HCT116 (cell line): ENCODE results near the gene PDXK. TPM values are rescaled to one million over a fixed set of nuclear protein-coding genes. Genes with fewer than 3 reads are reported as not detected.

Experiments used
- ATAC-seq: fragments of 200-7000 bp; cut with Tn5 transposase; 2 replicates; pipeline ENCODE4 v1.9.1; 2020; ENCODE audit warnings: mild to moderate bottlenecking, moderate library complexity
- BruUV-seq: library from RNA; stranded (reverse); fragments of 400-500 nt; replicated peaks from 2 replicates; lab custom pipeline; 2021; lab: Mats Ljungman, UMichigan
- CTCF ChIA-PET: fragments of 300-600 bp; sonication (Branson Sonifier 250); formaldehyde crosslinking; loops from one replicate; lab custom pipeline; 2021; ENCODE audit warnings: antibody characterized with exemption; lab: Charles Lee
- POLR2A ChIA-PET: fragments of 300-600, 350-600 bp; sonication (Branson Sonifier 250); formaldehyde crosslinking; loops from one replicate; lab custom pipeline; 2021; ENCODE audit warnings: antibody characterized with exemption; lab: Charles Lee
- RAD21 ChIA-PET, 2 experiments: fragments of 300-600 bp; sonication (Branson Sonifier 250); formaldehyde crosslinking; loops; one replicate each; lab custom pipeline; 2023; ENCODE audit warnings: low total read pairs in 2 of 2; ENCODE audit not compliant: uncharacterized antibody in 2 of 2, unreplicated experiment in 2 of 2, low non-redundant PET in 1 of 2; lab: Charles Lee
- DNase-seq: peaks from one replicate; pipeline ENCODE4 v3.0.0-alpha.2; 2010; ENCODE audit warnings: low read depth, low spot score
- H2AFZ ChIP-seq: fragments of 200-600 bp; shearing (Covaris generic), sonication (generic); 2 replicates; pipeline ENCODE4 v1.6.1; 2017; ENCODE audit warnings: low read depth, mixed run types, mixed read lengths, antibody characterized with exemption, low read length; ENCODE audit not compliant: poor library complexity, severe bottlenecking
- H3K27ac ChIP-seq: 2 replicates; pipeline ENCODE4 v1.5.1; 2012; ENCODE audit warnings: low read depth, low read length
- H3K27me3 ChIP-seq: fragments of 200-600 bp; sonication (generic); 2 replicates; pipeline ENCODE4 v1.6.1; 2016; ENCODE audit warnings: mixed run types, low read length, mixed read lengths; ENCODE audit not compliant: insufficient read depth
- H3K36me3 ChIP-seq, 2 experiments: fragments of 200-500 bp in 1 of 2; fragments of 200-600 bp in 1 of 2; sonication (Bioruptor generic) in 1 of 2; sonication (generic) in 1 of 2; 2 replicates each; pipeline versions ENCODE4 v1.5.1 to v1.6.1; 2014 to 2016; ENCODE audit warnings: low read length in 2 of 2, inconsistent platforms in 1 of 2, mixed read lengths in 1 of 2, mixed run types in 1 of 2; ENCODE audit not compliant: insufficient read depth in 2 of 2, control insufficient read depth in 1 of 2
- H3K4me1 ChIP-seq, 2 experiments: fragments of 200-600 bp in 1 of 2; sonication (generic) in 1 of 2; 2 replicates each; pipeline versions ENCODE4 v1.5.1 to v1.6.1; 2012 to 2017; ENCODE audit warnings: low read length in 2 of 2, inconsistent platforms in 1 of 2, mild to moderate bottlenecking in 1 of 2, mixed read lengths in 1 of 2, mixed run types in 1 of 2, moderate library complexity in 1 of 2; ENCODE audit not compliant: insufficient read depth in 2 of 2, control insufficient read depth in 1 of 2
- H3K4me2 ChIP-seq: fragments of 200-600 bp; sonication (generic); 2 replicates; pipeline ENCODE4 v1.6.1; 2017; ENCODE audit warnings: mixed run types, low read length, mixed read lengths
- H3K4me3 ChIP-seq, 2 experiments: fragments of 200-600 bp in 1 of 2; sonication (generic) in 1 of 2; replicated peaks in 1 of 2; 2 replicates each; pipeline ENCODE4 v1.5.1; 2011 to 2016; ENCODE audit warnings: low read length in 2 of 2, control low read depth in 1 of 2, low read depth in 1 of 2, mild to moderate bottlenecking in 1 of 2, mixed read lengths in 1 of 2, mixed run types in 1 of 2
- H3K79me2 ChIP-seq: fragments of 200-600 bp; sonication (generic); 2 replicates; pipeline ENCODE4 v1.6.1; 2017; ENCODE audit warnings: mild to moderate bottlenecking, mixed run types, low read length, moderate library complexity, mixed read lengths; ENCODE audit not compliant: insufficient read depth
- H3K9ac ChIP-seq: fragments of 200-600 bp; sonication (generic); 2 replicates; pipeline ENCODE4 v1.6.1; 2016; ENCODE audit warnings: low read length, mixed read lengths
- H3K9me2 ChIP-seq: fragments of 200-600 bp; sonication (generic), shearing (Covaris generic); 2 replicates; pipeline ENCODE4 v1.6.1; 2017; ENCODE audit warnings: mixed run types, mild to moderate bottlenecking, moderate library complexity; ENCODE audit not compliant: insufficient read depth
- H3K9me3 ChIP-seq, 2 experiments: fragments of 200-500 bp in 1 of 2; fragments of 200-600 bp in 1 of 2; sonication (Bioruptor generic) in 1 of 2; sonication (generic) in 1 of 2; 2 replicates each; pipeline ENCODE4 v1.6.1; 2014 to 2017; ENCODE audit warnings: low read length in 2 of 2, mixed read lengths in 2 of 2, inconsistent platforms in 1 of 2, low read depth in 1 of 2, mild to moderate bottlenecking in 1 of 2, mixed run types in 1 of 2, moderate library complexity in 1 of 2; ENCODE audit not compliant: control insufficient read depth in 1 of 2, insufficient read depth in 1 of 2
- H4K20me1 ChIP-seq: fragments of 200-600 bp; sonication (generic), shearing (Covaris generic); 2 replicates; pipeline ENCODE4 v1.6.1; 2017; ENCODE audit warnings: mixed run types, mild to moderate bottlenecking, moderate library complexity; ENCODE audit not compliant: insufficient read depth
- CBX3 ChIP-seq: IDR thresholded peaks from 2 replicates; pipeline ENCODE4 v1.6.1; 2012; ENCODE audit warnings: low read depth
- CEBPB ChIP-seq: IDR thresholded peaks from 2 replicates; pipeline ENCODE4 v1.6.1; 2012; ENCODE audit warnings: low read depth
- CTCF ChIP-seq, 3 experiments: fragments of 200-600 bp in 1 of 3; sonication (generic) in 1 of 3; IDR thresholded peaks in 2 of 3; conservative IDR thresholded peaks in 1 of 3; 2 replicates each; pipeline ENCODE4 v1.5.1; 2012 to 2017; ENCODE audit warnings: low read depth in 2 of 3, low read length in 2 of 3, antibody characterized with exemption in 1 of 3, borderline replicate concordance in 1 of 3, control low read depth in 1 of 3, mild to moderate bottlenecking in 1 of 3, mixed read lengths in 1 of 3, mixed run types in 1 of 3, moderate library complexity in 1 of 3; ENCODE audit not compliant: insufficient read depth in 1 of 3
- EGR1 ChIP-seq: IDR thresholded peaks from 2 replicates; pipeline ENCODE4 v1.6.1; 2012; ENCODE audit warnings: low read depth
- ELF1 ChIP-seq: IDR thresholded peaks from 2 replicates; pipeline ENCODE4 v1.6.1; 2012; ENCODE audit warnings: low read depth, borderline replicate concordance
- EZH2 ChIP-seq: fragments of 200-600 bp; sonication (generic); IDR thresholded peaks from 2 replicates; pipeline ENCODE4 v1.6.1; 2017; ENCODE audit warnings: antibody characterized with exemption, mixed run types
- EZH2phosphoT487 ChIP-seq: fragments of 200-600 bp; IDR thresholded peaks from 2 replicates; pipeline ENCODE4 v1.6.1; 2018; ENCODE audit warnings: antibody characterized with exemption, borderline replicate concordance
- JUND ChIP-seq: IDR thresholded peaks from 2 replicates; pipeline ENCODE4 v1.6.1; 2012
- POLR2AphosphoS5 ChIP-seq: IDR thresholded peaks from 2 replicates; pipeline ENCODE4 v1.6.1; 2011; ENCODE audit warnings: mild to moderate bottlenecking, low read depth, low read length, moderate library complexity
- RAD21 ChIP-seq: IDR thresholded peaks from 2 replicates; pipeline ENCODE4 v1.6.1; 2012; ENCODE audit warnings: low read depth, mild to moderate bottlenecking
- REST ChIP-seq: IDR thresholded peaks from 2 replicates; pipeline ENCODE4 v1.6.1; 2012; ENCODE audit warnings: low read depth
- SIN3A ChIP-seq: IDR thresholded peaks from 2 replicates; pipeline ENCODE4 v1.6.1; 2012; ENCODE audit warnings: low read depth
- SP1 ChIP-seq: IDR thresholded peaks from 2 replicates; pipeline ENCODE4 v1.6.1; 2012; ENCODE audit warnings: low read depth
- SRF ChIP-seq: IDR thresholded peaks from 2 replicates; pipeline ENCODE4 v1.6.1; 2012; ENCODE audit warnings: low read depth
- TCF7L2 ChIP-seq: IDR thresholded peaks from 2 replicates; pipeline ENCODE4 v1.7.0; 2011; ENCODE audit warnings: borderline replicate concordance, inconsistent platforms; ENCODE audit not compliant: insufficient read depth, insufficient read length; ENCODE audit errors: extremely low read depth
- YY1 ChIP-seq: IDR thresholded peaks from 2 replicates; pipeline ENCODE4 v1.6.1; 2011; ENCODE audit warnings: low read length, low read depth, moderate library complexity, mild to moderate bottlenecking; ENCODE audit not compliant: insufficient replicate concordance; ENCODE audit errors: extremely low read depth
- ZNF274 ChIP-seq: fragments of 200-500 bp; sonication (Bioruptor generic); IDR thresholded peaks from 2 replicates; pipeline ENCODE4 v1.6.1; 2014; ENCODE audit warnings: mild to moderate bottlenecking, low read depth, low read length, inconsistent platforms
- intact Hi-C: fragments of 100-400 bp; cut with micrococcal nuclease; formaldehyde crosslinking; loops from 2 replicates; pipeline ENCODE4 v1.10.0; 2022
- total RNA-seq: library from RNA; stranded (reverse); gene quantifications from one replicate; pipeline ENCODE4 v1.2.1, GENCODE V29; 2021; ENCODE audit not compliant: unreplicated experiment
- TF ChIP-seq, protein P1 (sequence below): IDR thresholded peaks from 2 replicates; pipeline ENCODE4 v1.6.1; 2012
- TF ChIP-seq, protein P2 (sequence below): IDR thresholded peaks from 2 replicates; pipeline ENCODE4 v1.6.1; 2011; ENCODE audit warnings: mild to moderate bottlenecking, low read length, moderate library complexity; ENCODE audit not compliant: insufficient replicate concordance; ENCODE audit errors: extremely low read depth

Gene PDXK
- total RNA-seq, 1 experiment from 2014 or later, result 127 TPM

DNA sequence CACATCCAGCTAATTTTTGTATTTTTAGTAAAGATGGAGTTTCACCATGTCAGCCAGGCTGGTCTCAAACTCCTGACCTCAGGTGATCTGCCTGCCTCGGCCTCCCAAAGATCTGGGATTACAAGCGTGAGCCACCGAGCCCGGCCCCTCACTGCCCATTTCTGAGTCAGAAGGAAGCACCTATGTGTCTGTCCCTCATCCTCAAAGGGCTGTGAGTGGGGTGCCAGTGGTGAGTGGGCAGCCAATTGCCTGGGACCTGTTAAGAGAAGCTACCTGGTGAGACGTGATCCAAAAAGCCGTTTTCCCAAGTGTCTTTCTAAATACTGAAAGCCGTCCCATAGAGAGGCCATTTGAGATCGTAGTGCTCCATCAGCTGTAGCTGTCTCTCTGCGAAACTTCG is 27.1 kb upstream of the PDXK start:
- RAD21 ChIA-PET, result no interaction called here

More for the DNA sequence above, 27.1 kb upstream of the PDXK start:
- no peak for DNase-seq
- Histone ChIP-seq H3K4me2 (no peak overlapping the region), H3K27me3 (no peaks in the 10 kb centered on the region), H3K4me1 (no peaks in the 10 kb centered on the region), H3K9me3 (no peaks in the 10 kb centered on the region), H3K79me2 (no peaks in the 10 kb centered on the region), H3K27ac (no peak overlapping the region), H3K4me3 (no peak overlapping the region), H3K9me2 (no peaks in the 10 kb centered on the region), H3K9ac (no peak overlapping the region), H4K20me1 (no peaks in the 10 kb centered on the region), H3K36me3 (peaks cover 47 to 72% of the 10 kb centered on the region in 2 experiments; a peak in 3 of 4 replicates), H2AFZ (no peak overlapping the region)
- TF ChIP-seq SIN3A (no peak), SRF (no peak), TCF7L2 (no peak), CTCF (IDR thresholded peaks at IDR 0.05 in 2 of 3, conservative IDR thresholded peaks at IDR 0.05 in 1 of 3; ENCODE audit: borderline replicate concordance in 1 of 3, insufficient read depth in 1 of 3, low read depth in 2 of 3, low read length in 2 of 3) (no peak), RAD21 (no peak), EZH2 (no peak), EZH2phosphoT487 (no peak), EGR1 (no peak), ELF1 (no peak), SP1 (no peak), ZNF274 (no peak), YY1 (no peak), CBX3 (no peak), JUND (no peak), POLR2AphosphoS5 (no peak), CEBPB (no peak), REST (no peak)
- TF ChIP-seq, protein P1, sequence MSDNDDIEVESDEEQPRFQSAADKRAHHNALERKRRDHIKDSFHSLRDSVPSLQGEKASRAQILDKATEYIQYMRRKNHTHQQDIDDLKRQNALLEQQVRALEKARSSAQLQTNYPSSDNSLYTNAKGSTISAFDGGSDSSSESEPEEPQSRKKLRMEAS, result no peak
- TF ChIP-seq, protein P2, sequence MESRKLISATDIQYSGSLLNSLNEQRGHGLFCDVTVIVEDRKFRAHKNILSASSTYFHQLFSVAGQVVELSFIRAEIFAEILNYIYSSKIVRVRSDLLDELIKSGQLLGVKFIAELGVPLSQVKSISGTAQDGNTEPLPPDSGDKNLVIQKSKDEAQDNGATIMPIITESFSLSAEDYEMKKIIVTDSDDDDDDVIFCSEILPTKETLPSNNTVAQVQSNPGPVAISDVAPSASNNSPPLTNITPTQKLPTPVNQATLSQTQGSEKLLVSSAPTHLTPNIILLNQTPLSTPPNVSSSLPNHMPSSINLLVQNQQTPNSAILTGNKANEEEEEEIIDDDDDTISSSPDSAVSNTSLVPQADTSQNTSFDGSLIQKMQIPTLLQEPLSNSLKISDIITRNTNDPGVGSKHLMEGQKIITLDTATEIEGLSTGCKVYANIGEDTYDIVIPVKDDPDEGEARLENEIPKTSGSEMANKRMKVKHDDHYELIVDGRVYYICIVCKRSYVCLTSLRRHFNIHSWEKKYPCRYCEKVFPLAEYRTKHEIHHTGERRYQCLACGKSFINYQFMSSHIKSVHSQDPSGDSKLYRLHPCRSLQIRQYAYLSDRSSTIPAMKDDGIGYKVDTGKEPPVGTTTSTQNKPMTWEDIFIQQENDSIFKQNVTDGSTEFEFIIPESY, result no peak
- no TSS peak for BruUV-seq
- POLR2A ChIA-PET, result no interaction called here
- CTCF ChIA-PET, result no interaction called here
- intact Hi-C loops, result no loop called here
- ATAC-seq, result no peak
